ENCODE results near the gene NBEAL2.

Gene NBEAL2

DNA sequence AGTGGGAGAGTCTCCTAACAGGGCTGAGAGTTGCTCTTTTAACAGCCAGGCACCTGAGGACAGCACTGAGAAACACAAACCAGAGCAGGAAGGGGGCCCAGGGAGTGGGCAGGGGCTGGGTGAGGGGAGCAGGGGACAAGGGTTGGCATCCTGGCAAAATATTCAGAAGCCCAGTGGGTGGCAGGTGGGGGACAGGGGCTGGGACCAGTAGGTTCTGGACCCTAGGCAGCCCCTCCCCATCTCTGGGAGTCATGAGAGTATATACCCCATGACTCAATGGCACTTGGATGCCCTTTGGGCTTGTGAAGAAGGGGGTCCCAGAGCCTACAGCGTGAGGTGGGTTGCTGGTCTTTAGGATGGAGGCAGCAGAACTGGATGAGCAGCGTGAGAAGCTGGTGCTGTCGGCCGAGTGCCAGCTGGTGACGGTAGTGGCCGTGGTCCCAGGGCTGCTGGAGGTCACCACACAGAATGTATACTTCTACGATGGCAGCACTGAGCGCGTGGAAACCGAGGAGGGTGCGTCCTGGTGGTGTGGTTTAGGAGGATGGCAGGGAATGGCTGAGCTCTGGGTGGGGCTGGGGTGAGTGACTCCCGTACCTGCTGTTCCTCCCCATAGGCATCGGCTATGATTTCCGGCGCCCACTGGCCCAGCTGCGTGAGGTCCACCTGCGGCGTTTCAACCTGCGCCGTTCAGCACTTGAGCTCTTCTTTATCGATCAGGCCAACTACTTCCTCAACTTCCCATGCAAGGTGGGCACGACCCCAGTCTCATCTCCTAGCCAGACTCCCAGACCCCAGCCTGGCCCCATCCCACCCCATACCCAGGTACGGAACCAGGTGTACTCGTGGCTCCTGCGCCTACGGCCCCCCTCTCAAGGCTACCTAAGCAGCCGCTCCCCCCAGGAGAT lies 24.2 kb downstream of the NBEAL2 start:
- no peak for DNase-seq
- WGBS (ENCODE audit: insufficient coverage): over 99% methylated on average over 18 of the region's 27 CpGs
- POLR2A ChIA-PET: interaction anchor here (0.8 kb wide), 1 partner anchor 24 kb away, joined by 3 read pairs; the partner anchor contains the start of gene NBEAL2
- Histone ChIP-seq H3K36me3 (ENCODE audit: control insufficient read depth in 4 of 4, insufficient read depth in 4 of 4, low read length in 3 of 4) (peaks cover 6 to 100% (median 78%) of the 10 kb centered on the region in 4 experiments), H3K27me3 (replicated peaks in 2 of 5; ENCODE audit: control insufficient read depth in 4 of 5, insufficient read depth in 5 of 5, low read length in 4 of 5) (no peaks in the 10 kb centered on the region), H3K4me3 (ENCODE audit: control insufficient read depth in 1 of 7, extremely low read depth in 1 of 7, insufficient read depth in 4 of 7, low read depth in 2 of 7, low read length in 6 of 7) (no peak overlapping the region), H3K9me3 (ENCODE audit: control extremely low read depth in 1 of 5, control insufficient read depth in 4 of 5, insufficient read depth in 2 of 5, low read depth in 1 of 5, low read length in 4 of 5) (no peaks in the 10 kb centered on the region), H3K4me1 (ENCODE audit: control extremely low read depth in 1 of 4, control insufficient read depth in 4 of 4, insufficient read depth in 4 of 4, low read length in 3 of 4) (peaks cover 0 to 11% (median 1%) of the 10 kb centered on the region in 4 experiments), H3K27ac (ENCODE audit: insufficient read depth in 1 of 2, low read depth in 1 of 2, low read length in 2 of 2, poor library complexity in 1 of 2, severe bottlenecking in 2 of 2) (no peak overlapping the region)
- CTCF ChIA-PET: interaction anchor here (0.5 to 1.7 kb wide), 2 partner anchors 81 to 192 kb away, joined by 4 to 7 read pairs; no protein-coding TSS in a partner anchor

DNA sequence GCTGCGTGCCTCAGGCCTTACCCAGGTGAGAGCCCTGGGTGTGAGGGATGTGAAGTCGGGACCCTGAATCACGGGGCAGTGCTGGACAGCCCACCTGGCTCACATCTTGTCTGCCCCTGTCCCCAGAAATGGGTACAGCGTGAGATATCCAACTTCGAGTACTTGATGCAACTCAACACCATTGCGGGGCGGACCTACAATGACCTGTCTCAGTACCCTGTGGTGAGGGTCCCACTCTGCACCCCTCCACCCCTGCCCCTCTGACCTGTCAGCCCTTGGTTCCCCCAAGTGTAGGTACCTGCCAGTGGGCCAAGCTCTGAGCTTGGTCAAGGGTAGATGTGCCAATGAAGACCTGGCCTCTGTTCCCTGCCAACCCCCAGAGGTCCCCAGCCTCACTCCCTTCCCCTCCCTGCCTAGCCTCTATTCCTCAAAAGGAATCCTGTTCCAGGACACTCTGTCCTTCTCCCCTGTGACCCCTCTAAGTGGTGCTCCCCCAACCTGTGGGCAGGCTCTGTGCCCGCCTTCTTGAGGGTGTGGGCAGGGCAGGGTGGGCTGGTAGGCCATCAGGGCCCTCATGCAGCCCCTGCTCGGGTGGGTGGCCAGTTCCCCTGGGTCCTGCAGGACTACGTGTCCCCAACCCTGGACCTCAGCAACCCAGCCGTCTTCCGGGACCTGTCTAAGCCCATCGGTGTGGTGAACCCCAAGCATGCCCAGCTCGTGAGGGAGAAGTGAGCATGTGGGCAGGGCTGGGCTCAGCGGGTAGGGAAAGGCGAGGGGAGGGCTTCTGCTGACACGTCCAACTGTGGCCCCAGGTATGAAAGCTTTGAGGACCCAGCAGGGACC lies 25.1 kb downstream of the NBEAL2 start:
- no peak for DNase-seq
- Histone ChIP-seq H3K4me1 (ENCODE audit: control extremely low read depth in 1 of 4, control insufficient read depth in 4 of 4, insufficient read depth in 4 of 4, low read length in 3 of 4) (peaks cover 0 to 13% (median 2%) of the 10 kb centered on the region in 4 experiments), H3K36me3 (ENCODE audit: control insufficient read depth in 4 of 4, insufficient read depth in 4 of 4, low read length in 3 of 4) (peaks cover 6 to 97% (median 73%) of the 10 kb centered on the region in 4 experiments), H3K27ac (ENCODE audit: insufficient read depth in 1 of 2, low read depth in 1 of 2, low read length in 2 of 2, poor library complexity in 1 of 2, severe bottlenecking in 2 of 2) (no peak overlapping the region), H3K27me3 (replicated peaks in 2 of 5; ENCODE audit: control insufficient read depth in 4 of 5, insufficient read depth in 5 of 5, low read length in 4 of 5) (no peaks in the 10 kb centered on the region), H3K4me3 (ENCODE audit: control insufficient read depth in 1 of 7, extremely low read depth in 1 of 7, insufficient read depth in 4 of 7, low read depth in 2 of 7, low read length in 6 of 7) (no peak overlapping the region), H3K9me3 (ENCODE audit: control extremely low read depth in 1 of 5, control insufficient read depth in 4 of 5, insufficient read depth in 2 of 5, low read depth in 1 of 5, low read length in 4 of 5) (no peaks in the 10 kb centered on the region)
- ChIA-PET CTCF (interaction anchor here (0.9 to 1.4 kb wide), 2 partner anchors 58 to 81 kb away, joined by 4 read pairs; no protein-coding TSS in a partner anchor), POLR2A (interaction anchor here (0.8 kb wide), 1 partner anchor 25 kb away, joined by 3 read pairs; the partner anchor contains the start of gene NBEAL2)
- WGBS (ENCODE audit: insufficient coverage): 98% methylated on average over 16 of the region's 17 CpGs

DNA sequence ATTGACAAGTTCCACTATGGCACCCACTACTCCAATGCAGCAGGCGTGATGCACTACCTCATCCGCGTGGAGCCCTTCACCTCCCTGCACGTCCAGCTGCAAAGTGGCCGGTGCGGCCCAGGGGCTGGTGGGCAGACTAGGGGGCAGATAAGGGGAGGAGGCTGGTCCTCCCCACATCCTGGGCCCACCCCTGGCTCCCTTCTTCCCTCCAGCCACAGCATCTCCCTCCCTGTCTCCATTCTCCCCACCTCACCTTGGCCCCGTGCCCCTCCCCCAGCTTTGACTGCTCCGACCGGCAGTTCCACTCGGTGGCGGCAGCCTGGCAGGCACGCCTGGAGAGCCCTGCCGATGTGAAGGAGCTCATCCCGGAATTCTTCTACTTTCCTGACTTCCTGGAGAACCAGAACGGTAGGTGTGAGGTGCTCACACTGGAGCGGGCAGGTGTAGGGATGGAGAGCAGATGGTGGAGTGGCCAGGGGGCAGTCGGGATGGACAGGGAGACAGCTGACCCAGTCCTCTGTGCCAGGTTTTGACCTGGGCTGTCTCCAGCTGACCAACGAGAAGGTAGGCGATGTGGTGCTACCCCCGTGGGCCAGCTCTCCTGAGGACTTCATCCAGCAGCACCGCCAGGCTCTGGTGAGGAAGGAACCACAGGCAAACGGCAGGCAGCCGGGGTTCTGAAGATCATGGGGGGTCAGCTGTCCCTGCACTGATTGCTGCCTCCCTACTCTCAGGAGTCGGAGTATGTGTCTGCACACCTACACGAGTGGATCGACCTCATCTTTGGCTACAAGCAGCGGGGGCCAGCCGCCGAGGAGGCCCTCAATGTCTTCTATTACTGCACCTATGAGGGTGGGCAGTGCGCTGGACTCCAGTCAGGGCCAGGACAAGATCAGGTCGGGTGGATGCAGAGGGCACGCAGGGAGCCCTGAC lies 26.0 kb downstream of the NBEAL2 start:
- Histone ChIP-seq H3K36me3 (ENCODE audit: control insufficient read depth in 4 of 4, insufficient read depth in 4 of 4, low read length in 3 of 4) (peaks cover 6 to 93% (median 69%) of the 10 kb centered on the region in 4 experiments), H3K4me1 (ENCODE audit: control extremely low read depth in 1 of 4, control insufficient read depth in 4 of 4, insufficient read depth in 4 of 4, low read length in 3 of 4) (peaks cover 0 to 19% (median 6%) of the 10 kb centered on the region in 4 experiments), H3K27me3 (replicated peaks in 2 of 5; ENCODE audit: control insufficient read depth in 4 of 5, insufficient read depth in 5 of 5, low read length in 4 of 5) (no peaks in the 10 kb centered on the region), H3K27ac (ENCODE audit: insufficient read depth in 1 of 2, low read depth in 1 of 2, low read length in 2 of 2, poor library complexity in 1 of 2, severe bottlenecking in 2 of 2) (no peak overlapping the region), H3K4me3 (ENCODE audit: control insufficient read depth in 1 of 7, extremely low read depth in 1 of 7, insufficient read depth in 4 of 7, low read depth in 2 of 7, low read length in 6 of 7) (no peak overlapping the region), H3K9me3 (ENCODE audit: control extremely low read depth in 1 of 5, control insufficient read depth in 4 of 5, insufficient read depth in 2 of 5, low read depth in 1 of 5, low read length in 4 of 5) (no peaks in the 10 kb centered on the region)
- ChIA-PET CTCF (interaction anchor here (0.8 to 1.4 kb wide), 8 partner anchors 8 to 300 kb away, joined by 3 to 4 read pairs (median 3); no protein-coding TSS in a partner anchor), POLR2A (no interaction called here)
- no peak for DNase-seq
- WGBS (ENCODE audit: insufficient coverage): 91% methylated on average over 23 of the region's 32 CpGs

DNA sequence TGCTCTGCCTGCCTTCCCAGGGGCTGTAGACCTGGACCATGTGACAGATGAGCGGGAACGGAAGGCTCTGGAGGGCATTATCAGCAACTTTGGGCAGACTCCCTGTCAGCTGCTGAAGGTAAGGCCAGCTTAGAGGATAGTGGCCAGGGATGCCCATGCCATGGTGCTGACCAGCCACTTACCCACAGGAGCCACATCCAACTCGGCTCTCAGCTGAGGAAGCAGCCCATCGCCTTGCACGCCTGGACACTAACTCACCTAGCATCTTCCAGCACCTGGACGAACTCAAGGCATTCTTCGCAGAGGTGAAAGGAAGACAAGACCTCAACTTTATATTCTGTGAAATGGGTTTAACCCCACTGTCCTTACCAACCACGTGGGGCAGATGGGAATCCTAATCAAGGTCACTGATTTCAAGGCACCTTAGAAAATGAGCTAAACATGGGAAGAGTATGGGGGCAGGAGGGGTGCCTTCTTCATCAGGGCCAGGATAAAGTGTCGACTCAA lies 26.7 kb downstream of the NBEAL2 start:
- H3K36me3 ChIP-seq (ENCODE audit: control insufficient read depth in 4 of 4, insufficient read depth in 4 of 4, low read length in 3 of 4): peaks cover 6 to 85% (median 63%) of the 10 kb centered on the region in 4 experiments
- 96% methylated on average over 8 of the region's 9 CpGs for WGBS (ENCODE audit: insufficient coverage)
- DNase-seq: no peak
- POLR2A ChIA-PET: interaction anchor here (0.6 to 1.0 kb wide), 2 partner anchors 10 to 50 kb away, joined by 3 read pairs; no protein-coding TSS in a partner anchor
- no peak overlapping the region for H3K4me3 ChIP-seq (ENCODE audit: control insufficient read depth in 1 of 7, extremely low read depth in 1 of 7, insufficient read depth in 4 of 7, low read depth in 2 of 7, low read length in 6 of 7)
- H3K27me3 ChIP-seq (replicated peaks in 2 of 5; ENCODE audit: control insufficient read depth in 4 of 5, insufficient read depth in 5 of 5, low read length in 4 of 5): no peaks in the 10 kb centered on the region
- no peak overlapping the region for H3K27ac ChIP-seq (ENCODE audit: insufficient read depth in 1 of 2, low read depth in 1 of 2, low read length in 2 of 2, poor library complexity in 1 of 2, severe bottlenecking in 2 of 2)
- peaks cover 0 to 20% (median 7%) of the 10 kb centered on the region in 4 experiments for H3K4me1 ChIP-seq (ENCODE audit: control extremely low read depth in 1 of 4, control insufficient read depth in 4 of 4, insufficient read depth in 4 of 4, low read length in 3 of 4)
- no peaks in the 10 kb centered on the region for H3K9me3 ChIP-seq (ENCODE audit: control extremely low read depth in 1 of 5, control insufficient read depth in 4 of 5, insufficient read depth in 2 of 5, low read depth in 1 of 5, low read length in 4 of 5)
- CTCF ChIA-PET: interaction anchor here (1.0 to 1.4 kb wide), 8 partner anchors 8 to 301 kb away, joined by 3 to 4 read pairs (median 3); no protein-coding TSS in a partner anchor

DNA sequence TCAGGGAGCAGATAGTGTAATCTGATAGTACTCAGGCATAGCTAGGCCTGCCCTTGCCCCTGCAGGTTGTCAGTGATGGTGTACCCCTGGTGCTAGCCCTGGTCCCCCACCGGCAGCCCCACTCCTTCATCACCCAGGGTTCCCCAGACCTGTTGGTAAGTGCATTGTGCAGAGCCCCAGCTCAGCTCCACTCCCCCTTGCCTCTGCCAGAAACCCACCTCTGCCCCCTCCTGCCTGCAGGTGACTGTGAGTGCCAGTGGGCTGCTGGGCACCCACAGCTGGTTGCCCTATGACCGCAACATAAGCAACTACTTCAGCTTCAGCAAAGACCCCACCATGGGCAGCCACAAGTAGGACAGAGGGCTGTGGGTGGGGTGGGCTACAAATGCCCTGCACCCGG lies 27.5 kb downstream of the NBEAL2 start:
- Histone ChIP-seq H3K27ac (ENCODE audit: insufficient read depth in 1 of 2, low read depth in 1 of 2, low read length in 2 of 2, poor library complexity in 1 of 2, severe bottlenecking in 2 of 2) (no peak overlapping the region), H3K4me1 (ENCODE audit: control extremely low read depth in 1 of 4, control insufficient read depth in 4 of 4, insufficient read depth in 4 of 4, low read length in 3 of 4) (peaks cover 0 to 20% (median 7%) of the 10 kb centered on the region in 4 experiments), H3K27me3 (replicated peaks in 2 of 5; ENCODE audit: control insufficient read depth in 4 of 5, insufficient read depth in 5 of 5, low read length in 4 of 5) (no peaks in the 10 kb centered on the region), H3K9me3 (ENCODE audit: control extremely low read depth in 1 of 5, control insufficient read depth in 4 of 5, insufficient read depth in 2 of 5, low read depth in 1 of 5, low read length in 4 of 5) (no peaks in the 10 kb centered on the region), H3K4me3 (ENCODE audit: control insufficient read depth in 1 of 7, extremely low read depth in 1 of 7, insufficient read depth in 4 of 7, low read depth in 2 of 7, low read length in 6 of 7) (no peak overlapping the region), H3K36me3 (ENCODE audit: control insufficient read depth in 4 of 4, insufficient read depth in 4 of 4, low read length in 3 of 4) (peaks cover 6 to 77% (median 55%) of the 10 kb centered on the region in 4 experiments)
- ChIA-PET POLR2A (interaction anchor here (0.6 to 1.0 kb wide), 2 partner anchors 11 to 50 kb away, joined by 3 read pairs; no protein-coding TSS in a partner anchor), CTCF (interaction anchor here (0.6 to 1.4 kb wide), 7 partner anchors 9 to 98 kb away, joined by 3 to 8 read pairs (median 3); no protein-coding TSS in a partner anchor)
- 100% methylated on average over 1 of the region's 3 CpGs for WGBS (ENCODE audit: insufficient coverage)
- no peak for DNase-seq

Data from common myeloid progenitor, CD34-positive (primary cell).